Gastroesophageal sphincter (tissue), 3 donors: ENCODE data around the gene MYO7A.

Experiments
- POLR2A ChIP-seq, 2 donors: fragments of 450-650 bp; IDR thresholded peaks; one replicate each; pipeline ENCODE4 v1.6.1; 2017; ENCODE audit warnings: antibody characterized with exemption in 2 of 2, mild to moderate bottlenecking in 2 of 2, moderate library complexity in 1 of 2
- TF ChIP-seq, protein P1 (sequence below), 4 experiments: fragments of 200-600 bp in 2 of 4; fragments of 450-650 bp in 2 of 4; sonication (generic) in 1 of 4; IDR thresholded peaks; one replicate each; pipeline ENCODE4 v1.5.1; 2017 to 2019; ENCODE audit warnings: antibody characterized with exemption in 4 of 4, mild to moderate bottlenecking in 2 of 4, moderate library complexity in 2 of 4

DNA sequence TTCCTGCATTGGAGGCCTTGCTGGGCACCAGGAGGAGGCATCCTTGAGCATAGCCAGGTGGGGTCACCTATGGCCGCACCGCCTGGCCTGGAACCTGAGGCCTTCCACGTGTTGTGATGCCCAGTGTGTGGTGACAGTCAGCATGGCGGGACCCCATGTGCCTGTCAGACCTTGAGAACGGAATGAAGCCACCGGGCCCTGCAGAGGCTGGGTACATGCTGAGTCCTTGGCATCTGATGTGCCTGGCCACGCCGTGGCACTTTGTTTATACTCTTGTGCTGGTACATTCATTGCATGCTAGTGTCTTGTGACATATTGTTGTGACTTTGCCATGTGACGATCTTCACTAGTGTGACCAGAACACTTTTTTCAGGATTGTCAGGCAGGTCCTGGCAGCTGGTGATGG is 8.5 kb upstream of the MYO7A start:
- TF ChIP-seq, protein P1, sequence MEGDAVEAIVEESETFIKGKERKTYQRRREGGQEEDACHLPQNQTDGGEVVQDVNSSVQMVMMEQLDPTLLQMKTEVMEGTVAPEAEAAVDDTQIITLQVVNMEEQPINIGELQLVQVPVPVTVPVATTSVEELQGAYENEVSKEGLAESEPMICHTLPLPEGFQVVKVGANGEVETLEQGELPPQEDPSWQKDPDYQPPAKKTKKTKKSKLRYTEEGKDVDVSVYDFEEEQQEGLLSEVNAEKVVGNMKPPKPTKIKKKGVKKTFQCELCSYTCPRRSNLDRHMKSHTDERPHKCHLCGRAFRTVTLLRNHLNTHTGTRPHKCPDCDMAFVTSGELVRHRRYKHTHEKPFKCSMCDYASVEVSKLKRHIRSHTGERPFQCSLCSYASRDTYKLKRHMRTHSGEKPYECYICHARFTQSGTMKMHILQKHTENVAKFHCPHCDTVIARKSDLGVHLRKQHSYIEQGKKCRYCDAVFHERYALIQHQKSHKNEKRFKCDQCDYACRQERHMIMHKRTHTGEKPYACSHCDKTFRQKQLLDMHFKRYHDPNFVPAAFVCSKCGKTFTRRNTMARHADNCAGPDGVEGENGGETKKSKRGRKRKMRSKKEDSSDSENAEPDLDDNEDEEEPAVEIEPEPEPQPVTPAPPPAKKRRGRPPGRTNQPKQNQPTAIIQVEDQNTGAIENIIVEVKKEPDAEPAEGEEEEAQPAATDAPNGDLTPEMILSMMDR (IDR thresholded peaks at IDR 0.05), result no peak
- no peak for TF ChIP-seq POLR2A (IDR thresholded peaks at IDR 0.05)
